Inferior parietal cortex (tissue), 1 donor: Measurements from ENCODE around the gene MAMDC2.
A peak's percentile ranks its signal among the peaks of the same experiment; 100 is the strongest.
"Not testable (repeated sequence)": the region's sequence is repeated elsewhere in the genome, so short reads cannot be mapped to it uniquely, and the experiment has no call there.

Experiments used
- DNase-seq: peaks from one replicate; pipeline ENCODE4 v3.0.0-alpha.2; 2016; ENCODE audit errors: extremely low spot score

The MAMDC2 gene

GRCh38 chr9:70197216-70198044 lies 153.8 kb downstream of the MAMDC2 start:
- DNase-seq = no peak

- not testable (repeated sequence) for DNase-seq
These were observed 161.1 kb downstream of the MAMDC2 start for GRCh38 chr9:70204743-70205142.

- no peak for DNase-seq
These were observed 161.8 kb downstream of the MAMDC2 start for GRCh38 chr9:70205366-70206020.

GRCh38 chr9:70217029-70217428 lies 173.4 kb downstream of the MAMDC2 start:
- no peak for DNase-seq

- no peak for DNase-seq
These were observed 175.1 kb downstream of the MAMDC2 start for GRCh38 chr9:70218767-70219166.

GRCh38 chr9:70220216-70220615 lies 176.6 kb downstream of the MAMDC2 start:
- no peak for DNase-seq

GRCh38 chr9:70222354-70222753 lies 178.7 kb downstream of the MAMDC2 start:
- DNase-seq = no peak

- DNase-seq = no peak
These were observed 184.5 kb downstream of the MAMDC2 start for GRCh38 chr9:70228118-70228517.

- DNase-seq = no peak
These were observed 185.0 kb downstream of the MAMDC2 start for GRCh38 chr9:70228611-70229010.

- DNase-seq = no peak
These were observed 185.4 kb downstream of the MAMDC2 start for GRCh38 chr9:70229026-70229425.

GRCh38 chr9:70229579-70229978 lies 185.9 kb downstream of the MAMDC2 start:
- peak; percentile 40 for DNase-seq

- no peak for DNase-seq
These were observed 188.8 kb downstream of the MAMDC2 start for GRCh38 chr9:70232476-70232875.

- not testable (repeated sequence) for DNase-seq
These were observed 190.6 kb downstream of the MAMDC2 start for GRCh38 chr9:70234208-70234607.

- not testable (repeated sequence) for DNase-seq
These were observed 202.3 kb downstream of the MAMDC2 start for GRCh38 chr9:70245952-70246351.

GRCh38 chr9:70250221-70250620 lies 206.6 kb downstream of the MAMDC2 start:
- no peak for DNase-seq

- no peak for DNase-seq
These were observed 211.8 kb downstream of the MAMDC2 start for GRCh38 chr9:70255486-70255885.

- DNase-seq = no peak
These were observed 212.5 kb downstream of the MAMDC2 start for GRCh38 chr9:70256123-70256551.

GRCh38 chr9:70257502-70257901 lies 213.9 kb downstream of the MAMDC2 start:
- DNase-seq = no peak

- DNase-seq = peak; percentile 55
These were observed 214.5 kb downstream of the MAMDC2 start for GRCh38 chr9:70257991-70258691.

GRCh38 chr9:70258692-70259511 lies 215.3 kb downstream of the MAMDC2 start, which contains the start of gene SMC5:
Gene SMC5 (plus strand): TSS chr9:70258978. CDS start chr9:70259079, 101 bp downstream.
- peak; percentile 91 for DNase-seq

GRCh38 chr9:70259512-70259802 lies 215.8 kb downstream of the MAMDC2 start:
- DNase-seq = no peak

GRCh38 chr9:70260007-70260443 lies 216.4 kb downstream of the MAMDC2 start:
- DNase-seq = no peak
